KMS-11 (cell line): ENCODE results near the gene ARMC7.

Experiments
- H2AFZ ChIP-seq: fragments of 200-600 bp; sonication (generic); 2 replicates; pipeline ENCODE4 v1.6.1; 2016; ENCODE audit warnings: antibody characterized with exemption, mixed run types, low read depth
- H3K27ac ChIP-seq: fragments of 200-600 bp; sonication (generic); 2 replicates; pipeline ENCODE4 v1.6.1; 2016; ENCODE audit warnings: mild to moderate bottlenecking, mixed run types
- H3K27me3 ChIP-seq: fragments of 200-600 bp; sonication (generic); 2 replicates; pipeline ENCODE4 v1.6.1; 2017; ENCODE audit warnings: mild to moderate bottlenecking, low read depth, mixed run types, moderate library complexity; ENCODE audit not compliant: insufficient read depth
- H3K36me3 ChIP-seq: fragments of 200-600 bp; sonication (generic); 2 replicates; pipeline ENCODE4 v1.6.1; 2017; ENCODE audit warnings: mild to moderate bottlenecking, mixed run types; ENCODE audit not compliant: insufficient read depth
- H3K4me1 ChIP-seq: fragments of 200-600 bp; sonication (generic); 2 replicates; pipeline ENCODE4 v1.6.1; 2016; ENCODE audit warnings: mild to moderate bottlenecking, low read depth, mixed run types; ENCODE audit not compliant: poor library complexity, severe bottlenecking
- H3K4me2 ChIP-seq: fragments of 200-600 bp; sonication (generic); 2 replicates; pipeline ENCODE4 v1.7.0; 2016; ENCODE audit warnings: mild to moderate bottlenecking, mixed run types
- H3K4me3 ChIP-seq: fragments of 200-600 bp; sonication (generic); IDR thresholded peaks from 2 replicates; pipeline ENCODE4 v1.6.1; 2017; ENCODE audit warnings: low read depth, low read length, mixed read lengths; ENCODE audit not compliant: insufficient read depth
- H3K79me2 ChIP-seq: fragments of 200-600 bp; sonication (generic); 2 replicates; pipeline ENCODE4 v1.6.1; 2016; ENCODE audit warnings: low read depth, mixed run types; ENCODE audit not compliant: insufficient read depth
- H3K9ac ChIP-seq: fragments of 200-600 bp; sonication (generic); 2 replicates; pipeline ENCODE4 v1.6.1; 2016; ENCODE audit warnings: mild to moderate bottlenecking, mixed run types
- H4K20me1 ChIP-seq: fragments of 200-600 bp; sonication (generic); 2 replicates; pipeline ENCODE4 v1.6.1; 2016; ENCODE audit warnings: mild to moderate bottlenecking, mixed run types; ENCODE audit not compliant: insufficient read depth
- TF ChIP-seq, protein P1 (sequence below): fragments of 200-600 bp; sonication (generic); conservative IDR thresholded peaks from 2 replicates; pipeline ENCODE4 v1.6.1; 2017; ENCODE audit warnings: low read depth, mild to moderate bottlenecking, antibody characterized with exemption, low read length, moderate library complexity, mixed read lengths

The ARMC7 gene

DNA sequence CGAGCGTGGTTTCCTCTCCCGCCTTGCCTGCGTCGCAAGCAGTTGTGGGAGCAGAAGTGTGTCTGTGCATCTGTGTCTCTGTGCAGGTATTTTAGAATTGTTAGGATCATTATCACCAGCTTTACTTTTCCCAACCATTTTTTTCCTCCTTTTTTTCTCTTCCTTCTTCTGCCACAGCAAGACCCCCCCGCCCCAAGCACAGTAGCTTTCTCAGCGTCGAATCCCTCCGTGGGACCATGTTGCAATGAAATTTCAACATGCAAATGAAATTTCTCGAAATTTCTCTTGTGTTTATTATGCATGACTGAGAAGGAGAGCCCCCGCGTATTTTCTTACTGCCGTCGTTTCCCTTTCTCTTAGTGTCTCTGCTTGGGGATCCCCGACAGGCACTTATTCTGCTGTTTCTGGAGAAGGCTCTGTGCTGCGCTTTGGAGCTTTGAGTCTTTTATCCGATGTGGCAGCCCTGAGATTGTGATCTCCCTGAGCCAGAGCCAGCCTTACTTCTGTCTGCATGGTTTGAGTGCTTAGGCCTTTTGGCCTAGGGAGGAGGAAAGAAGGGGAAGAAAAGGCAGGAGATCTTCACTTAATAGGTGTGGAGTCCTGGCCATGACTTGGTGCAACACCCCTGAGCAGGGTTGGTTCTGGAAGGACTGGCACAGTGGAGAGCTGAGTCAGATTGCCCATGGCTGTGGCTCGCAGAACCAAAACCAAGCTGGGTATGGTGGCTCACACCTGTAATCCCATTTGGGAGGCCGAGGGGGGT lies 5.0 kb downstream of the ARMC7 start:
- Histone ChIP-seq H3K27me3 (no peaks in the 10 kb centered on the region), H3K4me1 (peaks cover 20% of the 10 kb centered on the region), H4K20me1 (no peaks in the 10 kb centered on the region), H3K9ac (peak overlapping the region; percentile 63), H3K4me3 (peak overlapping the region; percentile 30), H3K4me2 (peak overlapping the region; percentile 85), H3K27ac (peak overlapping the region; percentile 14; the same call in 1 of the 2 replicates), H3K79me2 (peaks cover 5% of the 10 kb centered on the region; the same call in 1 of the 2 replicates), H3K36me3 (no peaks in the 10 kb centered on the region), H2AFZ (peak overlapping the region; percentile 75)
- TF ChIP-seq, protein P1, sequence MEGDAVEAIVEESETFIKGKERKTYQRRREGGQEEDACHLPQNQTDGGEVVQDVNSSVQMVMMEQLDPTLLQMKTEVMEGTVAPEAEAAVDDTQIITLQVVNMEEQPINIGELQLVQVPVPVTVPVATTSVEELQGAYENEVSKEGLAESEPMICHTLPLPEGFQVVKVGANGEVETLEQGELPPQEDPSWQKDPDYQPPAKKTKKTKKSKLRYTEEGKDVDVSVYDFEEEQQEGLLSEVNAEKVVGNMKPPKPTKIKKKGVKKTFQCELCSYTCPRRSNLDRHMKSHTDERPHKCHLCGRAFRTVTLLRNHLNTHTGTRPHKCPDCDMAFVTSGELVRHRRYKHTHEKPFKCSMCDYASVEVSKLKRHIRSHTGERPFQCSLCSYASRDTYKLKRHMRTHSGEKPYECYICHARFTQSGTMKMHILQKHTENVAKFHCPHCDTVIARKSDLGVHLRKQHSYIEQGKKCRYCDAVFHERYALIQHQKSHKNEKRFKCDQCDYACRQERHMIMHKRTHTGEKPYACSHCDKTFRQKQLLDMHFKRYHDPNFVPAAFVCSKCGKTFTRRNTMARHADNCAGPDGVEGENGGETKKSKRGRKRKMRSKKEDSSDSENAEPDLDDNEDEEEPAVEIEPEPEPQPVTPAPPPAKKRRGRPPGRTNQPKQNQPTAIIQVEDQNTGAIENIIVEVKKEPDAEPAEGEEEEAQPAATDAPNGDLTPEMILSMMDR = no peak

DNA sequence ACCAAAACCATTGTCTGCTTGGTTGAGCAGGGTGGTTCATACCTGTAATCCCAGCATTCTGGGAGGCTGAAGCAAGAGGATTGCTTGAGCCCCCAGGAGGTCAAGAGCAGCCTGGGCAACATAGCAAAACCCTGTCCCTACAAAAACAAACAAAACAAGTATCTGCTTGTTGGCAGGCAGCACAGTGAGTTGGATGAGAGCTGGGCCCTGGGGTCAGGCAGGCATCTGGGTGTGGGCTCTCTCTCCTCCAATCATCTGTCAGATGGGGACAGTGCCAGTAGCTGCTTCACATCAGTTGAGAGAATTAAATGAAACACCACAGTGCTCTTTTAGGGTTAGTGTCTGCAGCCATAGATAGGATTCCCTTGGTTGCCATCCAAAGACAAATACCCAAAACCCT lies 5.8 kb downstream of the ARMC7 start:
- H3K27me3 ChIP-seq = no peaks in the 10 kb centered on the region
- H2AFZ ChIP-seq = no peak overlapping the region
- H3K4me3 ChIP-seq = no peak overlapping the region
- H3K4me1 ChIP-seq = peaks cover 17% of the 10 kb centered on the region
- H3K4me2 ChIP-seq = no peak overlapping the region
- no peak overlapping the region for H3K27ac ChIP-seq
- TF ChIP-seq, protein P1 = no peak
- H4K20me1 ChIP-seq = no peaks in the 10 kb centered on the region
- peaks cover 5% of the 10 kb centered on the region; the same call in 1 of the 2 replicates for H3K79me2 ChIP-seq
- H3K36me3 ChIP-seq = no peaks in the 10 kb centered on the region
- H3K9ac ChIP-seq = no peak overlapping the region

DNA sequence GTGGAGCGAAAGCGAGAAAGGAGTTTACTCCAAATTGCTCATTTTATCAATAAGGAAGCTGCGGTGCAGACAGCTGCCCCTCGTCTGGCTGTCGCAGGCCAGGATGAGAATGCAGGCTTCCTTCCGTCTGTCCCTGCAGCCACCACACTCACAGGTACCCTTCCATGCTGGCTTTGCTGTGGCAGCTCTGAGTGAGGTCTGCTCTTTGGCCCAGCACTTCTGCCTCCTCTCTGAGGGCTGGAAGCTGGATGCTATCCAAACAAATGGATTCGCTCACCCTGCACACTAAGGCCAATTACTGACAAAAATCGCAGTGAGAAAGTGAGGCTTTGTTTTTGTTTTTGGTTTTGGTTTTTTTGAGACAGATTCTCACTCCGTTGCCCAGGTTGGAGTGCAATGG lies 7.0 kb downstream of the ARMC7 start:
- no peak overlapping the region for H3K27ac ChIP-seq
- H3K4me3 ChIP-seq = no peak overlapping the region
- H4K20me1 ChIP-seq = no peaks in the 10 kb centered on the region
- TF ChIP-seq, protein P1 = no peak
- H3K36me3 ChIP-seq = no peaks in the 10 kb centered on the region
- H2AFZ ChIP-seq = no peak overlapping the region
- H3K9ac ChIP-seq = no peak overlapping the region
- H3K27me3 ChIP-seq = no peaks in the 10 kb centered on the region
- peaks cover 12% of the 10 kb centered on the region for H3K4me1 ChIP-seq
- no peaks in the 10 kb centered on the region for H3K79me2 ChIP-seq
- H3K4me2 ChIP-seq = no peak overlapping the region

DNA sequence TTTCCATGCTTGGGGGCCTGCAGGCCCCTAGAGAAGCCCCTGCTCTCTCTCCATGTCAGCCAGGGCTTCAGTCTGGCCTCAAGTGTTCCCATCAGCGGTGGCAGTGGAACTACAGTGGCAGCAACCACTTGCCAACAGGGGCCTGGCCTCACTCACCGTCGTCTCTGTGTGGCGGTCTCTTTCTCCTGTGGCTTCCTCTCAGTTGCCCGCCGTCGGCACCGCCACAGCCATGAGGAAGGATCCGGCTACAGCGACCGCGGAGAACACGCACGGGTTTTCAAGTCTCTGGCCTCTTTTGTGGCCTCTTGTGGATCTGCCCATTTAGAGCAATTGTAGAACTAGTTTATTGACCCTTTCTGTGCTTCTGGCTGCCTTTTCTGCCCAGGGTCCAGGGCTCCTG lies 8.5 kb downstream of the ARMC7 start:
- no peak overlapping the region for H3K27ac ChIP-seq
- H3K4me2 ChIP-seq = no peak overlapping the region
- no peaks in the 10 kb centered on the region for H3K27me3 ChIP-seq
- H3K9ac ChIP-seq = no peak overlapping the region
- no peak overlapping the region for H2AFZ ChIP-seq
- H3K4me3 ChIP-seq = no peak overlapping the region
- no peaks in the 10 kb centered on the region for H3K79me2 ChIP-seq
- H3K4me1 ChIP-seq = peaks cover 12% of the 10 kb centered on the region
- H4K20me1 ChIP-seq = no peaks in the 10 kb centered on the region
- no peaks in the 10 kb centered on the region for H3K36me3 ChIP-seq
- TF ChIP-seq, protein P1 = no peak
